Astrocyte (in vitro differentiated cells and primary cell): Measurements from ENCODE around the gene ARHGAP19. TPM values are rescaled to one million over a fixed set of nuclear protein-coding genes. Genes with fewer than 3 reads are reported as not detected.

ENCODE experiments used
- DNase-seq: peaks from one replicate; pipeline ENCODE4 v3.0.0-alpha.2; 2010; ENCODE audit warnings: low read depth
- FAIRE-seq: peaks from 2 replicates; lab custom pipeline; 2011; peaks lifted over from hg19 to GRCh38; lab: Jason Lieb, UNC
- H2AFZ ChIP-seq: 2 replicates; pipeline ENCODE4 v1.6.0; 2012; ENCODE audit warnings: low read depth, low read length, inconsistent platforms
- H3K27ac ChIP-seq: 2 replicates; pipeline ENCODE4 v1.5.1; 2011; ENCODE audit warnings: low read depth, low read length, inconsistent platforms
- H3K27me3 ChIP-seq: 2 replicates; pipeline ENCODE4 v1.6.0; 2011; ENCODE audit warnings: low read length, inconsistent platforms; ENCODE audit not compliant: insufficient read depth
- H3K36me3 ChIP-seq: 2 replicates; pipeline ENCODE4 v1.5.1; 2011; ENCODE audit warnings: low read length, inconsistent platforms; ENCODE audit not compliant: insufficient read depth
- H3K4me1 ChIP-seq: 2 replicates; pipeline ENCODE4 v1.5.1; 2011; ENCODE audit warnings: low read length, inconsistent platforms; ENCODE audit not compliant: insufficient read depth
- H3K4me2 ChIP-seq: 2 replicates; pipeline ENCODE4 v1.6.0; 2012; ENCODE audit warnings: low read length, inconsistent platforms
- H3K4me3 ChIP-seq: 2 replicates; pipeline ENCODE4 v1.5.1; 2011; ENCODE audit warnings: low read depth, mild to moderate bottlenecking, low read length, inconsistent platforms; ENCODE audit not compliant: insufficient read depth
- H3K79me2 ChIP-seq: 2 replicates; pipeline ENCODE4 v1.6.0; 2012; ENCODE audit warnings: mild to moderate bottlenecking, low read length, inconsistent platforms; ENCODE audit not compliant: insufficient read depth
- H3K9ac ChIP-seq: 2 replicates; pipeline ENCODE4 v1.6.0; 2012; ENCODE audit warnings: mild to moderate bottlenecking, low read length, inconsistent platforms
- H3K9me3 ChIP-seq: 2 replicates; pipeline ENCODE4 v1.5.1; 2012; ENCODE audit warnings: low read depth, mild to moderate bottlenecking, low read length, inconsistent platforms; ENCODE audit not compliant: insufficient read depth
- H4K20me1 ChIP-seq: 2 replicates; pipeline ENCODE4 v1.6.0; 2012; ENCODE audit warnings: low read length, inconsistent platforms; ENCODE audit not compliant: insufficient read depth
- H3K27ac Mint-ChIP-seq: one replicate; pipeline ENCODE4 v1.8.0; 2021; ENCODE audit warnings: mild to moderate bottlenecking, mixed read lengths; ENCODE audit not compliant: unreplicated experiment
- H3K27me3 Mint-ChIP-seq: one replicate; pipeline ENCODE4 v1.8.0; 2021; ENCODE audit warnings: low read depth, mixed read lengths; ENCODE audit not compliant: unreplicated experiment
- H3K36me3 Mint-ChIP-seq: one replicate; pipeline ENCODE4 v1.8.0; 2021; ENCODE audit warnings: low read depth, mixed read lengths; ENCODE audit not compliant: unreplicated experiment
- H3K4me1 Mint-ChIP-seq: one replicate; pipeline ENCODE4 v1.8.0; 2021; ENCODE audit warnings: low read depth, mixed read lengths; ENCODE audit not compliant: unreplicated experiment
- H3K4me3 Mint-ChIP-seq: one replicate; pipeline ENCODE4 v1.8.0; 2021; ENCODE audit warnings: mild to moderate bottlenecking, moderate library complexity, mixed read lengths; ENCODE audit not compliant: unreplicated experiment
- H3K9me3 Mint-ChIP-seq: one replicate; pipeline ENCODE4 v1.8.0; 2021; ENCODE audit warnings: mild to moderate bottlenecking, mixed read lengths; ENCODE audit not compliant: unreplicated experiment
- EZH2 ChIP-seq: IDR thresholded peaks from 2 replicates; pipeline ENCODE4 v1.6.1; 2012; ENCODE audit warnings: mild to moderate bottlenecking, low read length, inconsistent platforms; ENCODE audit not compliant: insufficient read depth
- total RNA-seq: library from RNA; stranded (reverse); gene quantifications from 2 replicates; pipeline ENCODE4 v1.2.1, GENCODE V29; 2021
- TF ChIP-seq, protein P1 (sequence below): IDR thresholded peaks from 2 replicates; pipeline ENCODE4 v1.5.1; 2011; ENCODE audit warnings: low read depth, mild to moderate bottlenecking, inconsistent platforms, low read length, moderate library complexity; ENCODE audit not compliant: insufficient read depth

Gene ARHGAP19
- total RNA-seq, 1 donor from 2014 or later, result 9.0 TPM

GRCh38 chr10:97204826-97205679 is 87.4 kb downstream of the ARHGAP19 start:
- Mint-ChIP-seq H3K9me3 (peaks cover 2% of the 10 kb centered on the region), H3K4me3 (no peak overlapping the region), H3K27ac (no peak overlapping the region), H3K36me3 (peaks cover 3% of the 10 kb centered on the region), H3K4me1 (peaks cover 1% of the 10 kb centered on the region), H3K27me3 (peaks cover 27% of the 10 kb centered on the region)
- Histone ChIP-seq H3K4me2 (no peak overlapping the region), H4K20me1 (no peaks in the 10 kb centered on the region), H3K9ac (no peak overlapping the region), H3K4me1 (no peaks in the 10 kb centered on the region), H3K27me3 (peaks cover 4% of the 10 kb centered on the region), H3K79me2 (no peaks in the 10 kb centered on the region), H3K4me3 (no peak overlapping the region), H3K36me3 (no peaks in the 10 kb centered on the region), H2AFZ (no peak overlapping the region), H3K27ac (no peak overlapping the region), H3K9me3 (peaks cover 5% of the 10 kb centered on the region)
- FAIRE-seq, result no peak
- no peak for TF ChIP-seq EZH2
- TF ChIP-seq, protein P1, sequence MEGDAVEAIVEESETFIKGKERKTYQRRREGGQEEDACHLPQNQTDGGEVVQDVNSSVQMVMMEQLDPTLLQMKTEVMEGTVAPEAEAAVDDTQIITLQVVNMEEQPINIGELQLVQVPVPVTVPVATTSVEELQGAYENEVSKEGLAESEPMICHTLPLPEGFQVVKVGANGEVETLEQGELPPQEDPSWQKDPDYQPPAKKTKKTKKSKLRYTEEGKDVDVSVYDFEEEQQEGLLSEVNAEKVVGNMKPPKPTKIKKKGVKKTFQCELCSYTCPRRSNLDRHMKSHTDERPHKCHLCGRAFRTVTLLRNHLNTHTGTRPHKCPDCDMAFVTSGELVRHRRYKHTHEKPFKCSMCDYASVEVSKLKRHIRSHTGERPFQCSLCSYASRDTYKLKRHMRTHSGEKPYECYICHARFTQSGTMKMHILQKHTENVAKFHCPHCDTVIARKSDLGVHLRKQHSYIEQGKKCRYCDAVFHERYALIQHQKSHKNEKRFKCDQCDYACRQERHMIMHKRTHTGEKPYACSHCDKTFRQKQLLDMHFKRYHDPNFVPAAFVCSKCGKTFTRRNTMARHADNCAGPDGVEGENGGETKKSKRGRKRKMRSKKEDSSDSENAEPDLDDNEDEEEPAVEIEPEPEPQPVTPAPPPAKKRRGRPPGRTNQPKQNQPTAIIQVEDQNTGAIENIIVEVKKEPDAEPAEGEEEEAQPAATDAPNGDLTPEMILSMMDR, result no peak
- DNase-seq, result no peak

- Mint-ChIP-seq H3K27ac (no peak overlapping the region), H3K4me3 (no peak overlapping the region), H3K27me3 (peaks cover 39% of the 10 kb centered on the region), H3K4me1 (peaks cover 1% of the 10 kb centered on the region), H3K9me3 (peaks cover 2% of the 10 kb centered on the region), H3K36me3 (peaks cover 3% of the 10 kb centered on the region)
- no peak overlapping the region for H3K27ac ChIP-seq
- peaks cover 5% of the 10 kb centered on the region for H3K9me3 ChIP-seq
- H3K79me2 ChIP-seq, result no peaks in the 10 kb centered on the region
- DNase-seq (no peak), FAIRE-seq (no peak)
- no peaks in the 10 kb centered on the region for H4K20me1 ChIP-seq
- no peak overlapping the region for H2AFZ ChIP-seq
- no peaks in the 10 kb centered on the region for H3K36me3 ChIP-seq
- TF ChIP-seq EZH2, result no peak
- TF ChIP-seq, protein P1, result no peak
- peaks cover 8% of the 10 kb centered on the region for H3K27me3 ChIP-seq
- no peak overlapping the region for H3K4me3 ChIP-seq
- H3K4me1 ChIP-seq, result no peaks in the 10 kb centered on the region
- no peak overlapping the region for H3K4me2 ChIP-seq
- H3K9ac ChIP-seq, result no peak overlapping the region
Observed at GRCh38 chr10:97203220-97203619, 89.2 kb downstream of the ARHGAP19 start.

GRCh38 chr10:97200616-97201015 is 91.8 kb downstream of the ARHGAP19 start:
- Histone ChIP-seq H3K4me2 (no peak overlapping the region), H3K4me3 (no peak overlapping the region), H3K36me3 (no peaks in the 10 kb centered on the region), H3K9me3 (peaks cover 5% of the 10 kb centered on the region), H3K4me1 (no peaks in the 10 kb centered on the region), H3K9ac (no peak overlapping the region), H2AFZ (no peak overlapping the region), H3K27me3 (peaks cover 5% of the 10 kb centered on the region), H3K79me2 (no peaks in the 10 kb centered on the region), H3K27ac (no peak overlapping the region), H4K20me1 (no peaks in the 10 kb centered on the region)
- H3K9me3 Mint-ChIP-seq, result peaks cover 2% of the 10 kb centered on the region
- no peak for TF ChIP-seq EZH2
- TF ChIP-seq, protein P1, result no peak
- H3K27me3 Mint-ChIP-seq, result peaks cover 38% of the 10 kb centered on the region
- FAIRE-seq (no peak), DNase-seq (no peak)
- H3K27ac Mint-ChIP-seq, result no peak overlapping the region
- H3K4me1 Mint-ChIP-seq, result peaks cover 1% of the 10 kb centered on the region
- no peak overlapping the region for H3K4me3 Mint-ChIP-seq
- peaks cover 3% of the 10 kb centered on the region for H3K36me3 Mint-ChIP-seq
